ENCODE data around the gene ACTG2.

Gene ACTG2

DNA sequence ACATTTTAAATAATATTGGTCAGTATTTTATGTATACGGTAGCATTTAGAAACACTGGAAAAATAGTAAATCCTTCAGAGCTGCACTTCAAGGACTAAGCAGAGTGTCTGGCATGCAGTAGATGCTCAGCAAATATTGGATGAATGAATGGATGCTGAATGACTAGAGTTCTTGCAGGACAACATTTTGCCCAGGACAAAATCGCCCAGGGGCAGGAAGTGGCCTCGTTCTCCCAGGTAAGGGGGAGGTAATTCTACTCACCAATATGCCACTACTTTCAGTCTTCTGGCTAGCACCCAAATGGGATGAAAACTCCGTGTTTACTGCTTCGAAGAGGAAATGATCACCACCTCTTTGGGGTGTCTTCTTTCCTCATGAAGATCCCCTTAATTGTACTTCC lies 29.9 kb downstream of the ACTG2 start:
- TF ChIP-seq, protein P1, sequence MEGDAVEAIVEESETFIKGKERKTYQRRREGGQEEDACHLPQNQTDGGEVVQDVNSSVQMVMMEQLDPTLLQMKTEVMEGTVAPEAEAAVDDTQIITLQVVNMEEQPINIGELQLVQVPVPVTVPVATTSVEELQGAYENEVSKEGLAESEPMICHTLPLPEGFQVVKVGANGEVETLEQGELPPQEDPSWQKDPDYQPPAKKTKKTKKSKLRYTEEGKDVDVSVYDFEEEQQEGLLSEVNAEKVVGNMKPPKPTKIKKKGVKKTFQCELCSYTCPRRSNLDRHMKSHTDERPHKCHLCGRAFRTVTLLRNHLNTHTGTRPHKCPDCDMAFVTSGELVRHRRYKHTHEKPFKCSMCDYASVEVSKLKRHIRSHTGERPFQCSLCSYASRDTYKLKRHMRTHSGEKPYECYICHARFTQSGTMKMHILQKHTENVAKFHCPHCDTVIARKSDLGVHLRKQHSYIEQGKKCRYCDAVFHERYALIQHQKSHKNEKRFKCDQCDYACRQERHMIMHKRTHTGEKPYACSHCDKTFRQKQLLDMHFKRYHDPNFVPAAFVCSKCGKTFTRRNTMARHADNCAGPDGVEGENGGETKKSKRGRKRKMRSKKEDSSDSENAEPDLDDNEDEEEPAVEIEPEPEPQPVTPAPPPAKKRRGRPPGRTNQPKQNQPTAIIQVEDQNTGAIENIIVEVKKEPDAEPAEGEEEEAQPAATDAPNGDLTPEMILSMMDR (IDR thresholded peaks at IDR 0.05; ENCODE audit: low read depth, low read length), result no peak
- no peak for DNase-seq (ENCODE audit: extremely low read depth, low read depth)

- no peak for DNase-seq (ENCODE audit: extremely low read depth, low read depth)
- TF ChIP-seq, protein P1 (IDR thresholded peaks at IDR 0.05; ENCODE audit: low read depth, low read length), result no peak
Measured at GRCh38 chr2:73925033-73925704, 32.4 kb downstream of the ACTG2 start.

- DNase-seq (ENCODE audit: extremely low read depth, low read depth), result no peak
- TF ChIP-seq, protein P1 (IDR thresholded peaks at IDR 0.05; ENCODE audit: low read depth, low read length), result no peak
Measured at GRCh38 chr2:73925853-73926492, 33.2 kb downstream of the ACTG2 start.

DNA sequence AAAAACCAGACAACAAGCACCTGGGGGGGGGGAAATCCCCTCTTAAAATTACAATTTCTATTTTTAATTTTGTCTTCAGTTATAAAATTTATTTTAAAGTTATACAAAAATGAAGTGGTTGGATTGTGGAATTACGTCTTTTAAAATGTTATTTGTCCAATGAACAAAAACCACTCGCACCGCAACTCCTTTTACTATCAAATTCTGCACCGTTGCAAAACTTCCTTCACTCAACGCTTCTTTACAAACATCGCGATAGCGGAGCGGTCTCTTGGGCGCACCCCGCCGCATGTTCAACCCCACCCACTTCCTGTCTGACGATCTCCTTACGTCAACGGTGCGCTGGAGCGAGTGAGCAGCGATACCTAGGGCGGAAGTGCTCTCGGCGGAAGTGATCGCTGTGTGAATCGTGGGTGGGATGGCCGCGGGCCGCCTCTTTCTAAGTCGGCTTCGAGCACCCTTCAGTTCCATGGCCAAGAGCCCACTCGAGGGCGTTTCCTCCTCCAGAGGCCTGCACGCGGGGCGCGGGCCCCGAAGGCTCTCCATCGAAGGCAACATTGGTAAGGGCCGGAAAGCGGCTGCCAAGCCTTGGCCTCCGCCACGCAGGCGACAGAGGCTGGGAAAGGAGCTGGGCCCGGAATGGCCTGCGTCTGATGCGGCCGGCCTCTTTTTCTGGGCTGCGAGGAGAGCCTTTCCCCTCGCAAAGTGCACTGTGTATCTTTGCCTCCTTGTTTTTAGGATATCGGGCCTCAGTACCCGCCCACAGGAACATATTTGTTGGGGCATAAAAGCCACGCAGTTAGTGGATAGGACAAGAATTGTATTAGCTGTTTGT lies 33.9 kb downstream of the ACTG2 start, which contains the start of gene DGUOK:
Gene DGUOK, plus strand, starts transcription at position 388 of the 835 bp plus-strand sequence. Its CDS starts 31 bp downstream, at position 419.
- DNase-seq (ENCODE audit: extremely low read depth, low read depth), result peak; percentile 98

GRCh38 chr2:73927344-73927743 lies 34.5 kb downstream of the ACTG2 start:
- no peak for DNase-seq (ENCODE audit: extremely low read depth, low read depth)
- TF ChIP-seq, protein P1 (IDR thresholded peaks at IDR 0.05; ENCODE audit: low read depth, low read length), result no peak

More for the DNA sequence above, 33.9 kb downstream of the ACTG2 start, which contains the start of gene DGUOK:
- TF ChIP-seq, protein P1 (IDR thresholded peaks at IDR 0.05; ENCODE audit: low read depth, low read length), result no peak

GRCh38 chr2:73928963-73929347 lies 36.1 kb downstream of the ACTG2 start:
- TF ChIP-seq, protein P1 (IDR thresholded peaks at IDR 0.05; ENCODE audit: low read depth, low read length), result no peak
- no peak for DNase-seq (ENCODE audit: extremely low read depth, low read depth)
